Progenitor cell of endocrine pancreas (in vitro differentiated cells): ENCODE measurements around the gene SEC22A. TPM values are rescaled to one million over a fixed set of nuclear protein-coding genes. Genes with fewer than 3 reads are reported as not detected.

Source experiments
- DNase-seq: peaks from one replicate; pipeline ENCODE4 v3.0.0; 2021; ENCODE audit warnings: low spot score; ENCODE audit not compliant: unreplicated experiment
- H3K27ac Mint-ChIP-seq: 2 replicates; pipeline ENCODE4 v1.8.0; 2021; ENCODE audit warnings: mild to moderate bottlenecking, moderate library complexity, mixed read lengths
- H3K27me3 Mint-ChIP-seq: 2 replicates; pipeline ENCODE4 v1.8.0; 2021; ENCODE audit warnings: mixed read lengths
- H3K36me3 Mint-ChIP-seq: 2 replicates; pipeline ENCODE4 v1.8.0; 2022; ENCODE audit warnings: mixed read lengths; ENCODE audit not compliant: insufficient read depth
- H3K4me1 Mint-ChIP-seq: 2 replicates; pipeline ENCODE4 v1.8.0; 2021; ENCODE audit warnings: low read depth, mixed read lengths
- H3K4me3 Mint-ChIP-seq: 2 replicates; pipeline ENCODE4 v1.8.0; 2021; ENCODE audit warnings: low read depth, mild to moderate bottlenecking, moderate library complexity, mixed read lengths
- H3K9me3 Mint-ChIP-seq: 2 replicates; pipeline ENCODE4 v1.8.0; 2021; ENCODE audit warnings: low read depth, mixed read lengths
- CTCF ChIP-seq: fragments of 200-600 bp; sonication (generic); IDR thresholded peaks from one replicate; pipeline ENCODE4 v1.5.0; 2021; ENCODE audit warnings: antibody characterized with exemption, mild to moderate bottlenecking; ENCODE audit not compliant: unreplicated experiment
- total RNA-seq: library from RNA; stranded (reverse); gene quantifications from 2 replicates; pipeline ENCODE4 v1.2.1, GENCODE V29; 2021

SEC22A gene
- total RNA-seq, 1 donor from 2014 or later: 14.0 TPM

GRCh38 chr3:123278446-123278845, 76.7 kb downstream of the SEC22A start:
- Mint-ChIP-seq H3K27ac (no peak overlapping the region), H3K36me3 (no peaks in the 10 kb centered on the region), H3K9me3 (no peaks in the 10 kb centered on the region), H3K4me3 (no peak overlapping the region), H3K27me3 (no peaks in the 10 kb centered on the region), H3K4me1 (no peaks in the 10 kb centered on the region)
- no peak for DNase-seq
- TF ChIP-seq CTCF: no peak

- H3K27ac Mint-ChIP-seq: no peak overlapping the region
- no peak overlapping the region for H3K4me3 Mint-ChIP-seq
- no peaks in the 10 kb centered on the region for H3K9me3 Mint-ChIP-seq
- no peak for TF ChIP-seq CTCF
- no peaks in the 10 kb centered on the region for H3K27me3 Mint-ChIP-seq
- no peak for DNase-seq
- no peaks in the 10 kb centered on the region for H3K36me3 Mint-ChIP-seq
- H3K4me1 Mint-ChIP-seq: no peaks in the 10 kb centered on the region
Measured at GRCh38 chr3:123279121-123279520, 77.4 kb downstream of the SEC22A start.

DNA sequence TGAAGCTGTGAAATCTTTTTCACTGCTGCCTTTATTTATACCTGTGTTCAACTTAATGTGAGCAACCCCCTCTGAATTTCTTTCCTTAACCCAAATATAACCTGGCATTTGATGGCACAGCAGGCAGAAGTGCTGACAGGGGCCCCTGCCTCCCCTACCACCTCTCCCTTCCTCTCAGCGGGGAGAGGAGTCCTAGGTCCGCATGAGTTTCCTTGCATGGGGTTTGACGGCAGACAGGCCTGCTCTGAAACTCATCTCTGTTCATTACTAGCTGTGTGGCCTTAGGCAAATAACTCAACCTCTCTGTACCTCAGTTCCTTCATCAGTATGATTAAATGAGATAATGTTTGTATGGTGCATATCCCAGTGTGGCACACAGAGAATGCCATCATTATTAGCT, 79.7 kb downstream of the SEC22A start:
- Mint-ChIP-seq H3K27ac (no peak overlapping the region), H3K4me3 (no peak overlapping the region), H3K27me3 (no peaks in the 10 kb centered on the region), H3K36me3 (peaks cover 1% of the 10 kb centered on the region), H3K9me3 (no peaks in the 10 kb centered on the region), H3K4me1 (no peaks in the 10 kb centered on the region)
- no peak for DNase-seq
- TF ChIP-seq CTCF: no peak

DNA sequence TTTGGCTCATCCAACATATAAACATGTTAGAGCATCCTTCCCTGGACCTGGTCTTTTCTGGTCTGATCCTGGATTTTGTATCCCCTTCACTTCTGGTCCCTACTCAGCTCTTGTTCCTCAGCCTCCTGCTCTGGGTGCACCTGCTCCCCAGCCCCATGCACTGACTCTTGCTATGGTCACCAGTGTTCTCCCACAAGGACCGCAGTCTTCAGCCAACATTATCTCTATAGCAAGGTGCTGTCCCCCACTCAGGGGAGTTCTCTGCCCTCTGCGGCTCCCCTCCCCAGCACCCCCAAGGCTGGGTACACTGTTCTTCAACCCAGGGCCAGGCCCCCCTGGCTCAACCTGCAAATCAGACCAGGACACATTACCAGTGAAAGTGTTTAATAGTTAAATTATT, 80.2 kb downstream of the SEC22A start:
- no peak overlapping the region for H3K4me3 Mint-ChIP-seq
- no peaks in the 10 kb centered on the region for H3K27me3 Mint-ChIP-seq
- H3K27ac Mint-ChIP-seq: no peak overlapping the region
- no peaks in the 10 kb centered on the region for H3K4me1 Mint-ChIP-seq
- H3K9me3 Mint-ChIP-seq: no peaks in the 10 kb centered on the region
- H3K36me3 Mint-ChIP-seq: peaks cover 1% of the 10 kb centered on the region
- DNase-seq: no peak
- no peak for TF ChIP-seq CTCF

DNA sequence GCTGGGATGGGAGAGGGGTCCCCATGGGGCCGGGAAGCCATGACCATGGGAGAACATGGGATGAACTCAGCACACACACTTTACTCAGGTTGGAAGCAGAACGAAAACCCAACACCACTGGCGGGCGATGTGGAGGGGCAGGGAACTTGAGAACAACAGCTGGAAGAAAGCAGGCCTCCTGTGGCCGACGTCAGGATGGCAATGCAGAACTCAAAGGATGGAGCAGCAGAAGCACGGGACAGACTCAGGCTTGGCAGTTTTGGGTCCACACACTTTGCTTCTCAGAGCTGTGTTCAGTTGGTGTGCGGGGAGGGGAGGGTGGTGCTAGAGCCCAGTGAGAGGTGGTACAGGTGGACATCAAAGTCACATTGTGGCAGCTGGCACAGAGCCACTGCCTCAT, 80.7 kb downstream of the SEC22A start:
- TF ChIP-seq CTCF: no peak
- Mint-ChIP-seq H3K9me3 (no peaks in the 10 kb centered on the region), H3K27ac (no peak overlapping the region), H3K27me3 (no peaks in the 10 kb centered on the region), H3K4me1 (no peaks in the 10 kb centered on the region), H3K36me3 (peaks cover 1% of the 10 kb centered on the region), H3K4me3 (no peak overlapping the region)
- DNase-seq: no peak
